Endothelial cell of umbilical vein (primary cell): ENCODE data around the gene YWHAG. TPM values are rescaled to one million over a fixed set of nuclear protein-coding genes. Genes with fewer than 3 reads are reported as not detected.

Source experiments
- BruUV-seq: library from RNA; stranded (reverse); fragments of 400-500 nt; replicated peaks from 2 replicates; lab custom pipeline; 2021; lab: Mats Ljungman, UMichigan
- CTCF ChIA-PET: fragments of 300-600, 350-600 bp; sonication (Branson Sonifier 250); formaldehyde crosslinking; loops from one replicate; lab custom pipeline; 2021; ENCODE audit warnings: antibody characterized with exemption, inconsistent platforms; lab: Charles Lee
- POLR2A ChIA-PET: fragments of 300-600, 350-600 bp; sonication (Branson Sonifier 250); formaldehyde crosslinking; loops from one replicate; lab custom pipeline; 2021; ENCODE audit warnings: antibody characterized with exemption, inconsistent platforms; lab: Charles Lee
- DNase-seq: peaks from one replicate; pipeline ENCODE4 v3.0.0-alpha.2; 2011; ENCODE audit warnings: low read depth, low spot score
- FAIRE-seq: peaks from 2 replicates; lab custom pipeline; 2011; peaks lifted over from hg19 to GRCh38; lab: Jason Lieb, UNC
- H2AFZ ChIP-seq: 2 replicates; pipeline ENCODE4 v1.6.0; 2012; ENCODE audit warnings: low read depth, low read length, control low read depth, inconsistent platforms
- H3K27ac ChIP-seq: 2 replicates; pipeline ENCODE4 v1.5.1; 2011; ENCODE audit warnings: low read depth, mild to moderate bottlenecking, control low read depth, low read length, moderate library complexity; ENCODE audit not compliant: insufficient read depth
- H3K27me3 ChIP-seq, 2 experiments: 2 replicates each; pipeline versions ENCODE4 v1.6.0 to v1.6.1; 2011; ENCODE audit warnings: low read length in 2 of 2, mixed read lengths in 1 of 2; ENCODE audit not compliant: control insufficient read depth in 2 of 2, insufficient read depth in 2 of 2
- H3K36me3 ChIP-seq, 2 experiments: 2 replicates in 1 of 2; 3 replicates in 1 of 2; pipeline ENCODE4 v1.5.1; 2011; ENCODE audit warnings: low read length in 2 of 2, mild to moderate bottlenecking in 1 of 2, moderate library complexity in 1 of 2; ENCODE audit not compliant: control insufficient read depth in 2 of 2, insufficient read depth in 2 of 2; ENCODE audit errors: extremely low read depth in 1 of 2
- H3K4me1 ChIP-seq: 3 replicates; pipeline ENCODE4 v1.5.1; 2011; ENCODE audit warnings: mild to moderate bottlenecking, low read length; ENCODE audit not compliant: control insufficient read depth, insufficient read depth; ENCODE audit errors: extremely low read depth
- H3K4me2 ChIP-seq: 2 replicates; pipeline ENCODE4 v1.6.1; 2011; ENCODE audit warnings: low read length, control low read depth, mixed read lengths; ENCODE audit not compliant: insufficient read depth
- H3K4me3 ChIP-seq, 3 experiments: fragments of 200-600 bp in 1 of 3; sonication (generic), shearing (Covaris generic) in 1 of 3; replicated peaks in 1 of 3; 2 replicates each; pipeline ENCODE4 v1.5.1; 2011 to 2016; ENCODE audit warnings: control low read depth in 3 of 3, low read length in 3 of 3, mild to moderate bottlenecking in 2 of 3, inconsistent platforms in 1 of 3, low read depth in 1 of 3, moderate library complexity in 1 of 3; ENCODE audit not compliant: insufficient read depth in 1 of 3
- H3K79me2 ChIP-seq: 2 replicates; pipeline ENCODE4 v1.6.0; 2012; ENCODE audit warnings: low read length, inconsistent platforms; ENCODE audit not compliant: control insufficient read depth, insufficient read depth
- H3K9ac ChIP-seq: replicated peaks from 2 replicates; pipeline ENCODE3; 2011; ENCODE audit warnings: low read length, control low read depth; ENCODE audit not compliant: insufficient read depth; ENCODE audit errors: extremely low read depth
- H3K9me1 ChIP-seq: replicated peaks from 3 replicates; pipeline ENCODE4 v1.6.0; 2011; ENCODE audit warnings: mild to moderate bottlenecking, low read length; ENCODE audit not compliant: control insufficient read depth, insufficient read depth; ENCODE audit errors: extremely low read depth
- H3K9me3 ChIP-seq: replicated peaks from 2 replicates; pipeline ENCODE4 v1.5.1; 2012; ENCODE audit warnings: low read length, inconsistent platforms; ENCODE audit not compliant: control insufficient read depth, insufficient read depth
- H4K20me1 ChIP-seq: replicated peaks from 2 replicates; pipeline ENCODE3; 2011; ENCODE audit warnings: mild to moderate bottlenecking, low read length; ENCODE audit not compliant: control insufficient read depth, insufficient read depth; ENCODE audit errors: extremely low read depth
- EZH2 ChIP-seq: IDR thresholded peaks from 2 replicates; pipeline ENCODE4 v1.6.1; 2012; ENCODE audit warnings: borderline replicate concordance, low read depth, mild to moderate bottlenecking, moderate library complexity, low read length, inconsistent platforms; ENCODE audit not compliant: severe bottlenecking
- FOS ChIP-seq: IDR thresholded peaks from 2 replicates; pipeline ENCODE4 v1.6.1; 2011; ENCODE audit warnings: mild to moderate bottlenecking, low read length, moderate library complexity, borderline replicate concordance; ENCODE audit not compliant: insufficient read depth
- GATA2 ChIP-seq: IDR thresholded peaks from 2 replicates; pipeline ENCODE4 v1.7.0; 2011; ENCODE audit warnings: low read depth, mild to moderate bottlenecking, moderate library complexity, mixed read lengths, low read length; ENCODE audit not compliant: insufficient read length, insufficient read depth
- JUN ChIP-seq: IDR thresholded peaks from 2 replicates; pipeline ENCODE4 v1.6.1; 2011; ENCODE audit warnings: borderline replicate concordance, low read depth; ENCODE audit not compliant: insufficient read length, insufficient read depth
- MYC ChIP-seq: IDR thresholded peaks from one replicate; pipeline ENCODE4 v1.6.1; 2011; ENCODE audit warnings: mild to moderate bottlenecking, low read depth, low read length
- POLR2A ChIP-seq: IDR thresholded peaks from 2 replicates; pipeline ENCODE4 v1.6.1; 2012; ENCODE audit warnings: low read depth, mild to moderate bottlenecking, control low read depth, low read length
- POLR2AphosphoS5 ChIP-seq: IDR thresholded peaks from 2 replicates; pipeline ENCODE4 v1.6.1; 2012; ENCODE audit warnings: low read depth, mild to moderate bottlenecking, control low read depth, low read length, moderate library complexity; ENCODE audit not compliant: insufficient read depth
- dilution Hi-C: fragments of 300-500 bp; cut with MboI; formaldehyde crosslinking; loops from one replicate; pipeline ENCODE4 v1.15.0; 2019; ENCODE audit warnings: low sequenced_read_pairs; ENCODE audit not compliant: extremely low pct_ligation_motif_present
- intact Hi-C: fragments of 100-400 bp; cut with micrococcal nuclease; formaldehyde crosslinking; loops from one replicate; pipeline ENCODE4 v1.10.0; 2022
- polyA plus RNA-seq, 4 experiments: library from polyadenylated mRNA; depleted of rRNA in 3 of 4; stranded (reverse) in 3 of 4; unstranded in 1 of 4; fragments of >200 nt; gene quantifications; 2 replicates each; pipeline versions ENCODE4 v1.2.1 to v1.2.3, GENCODE V29; 2011 to 2012; ENCODE audit warnings: missing spikeins in 1 of 4
- total RNA-seq: library from RNA; stranded (reverse); gene quantifications from 2 replicates; pipeline ENCODE4 v1.2.3, GENCODE V29; 2021
- TF ChIP-seq, protein P1 (sequence below): IDR thresholded peaks from 2 replicates; pipeline ENCODE4 v1.6.1; 2011; ENCODE audit not compliant: insufficient read depth, insufficient read length
- TF ChIP-seq, protein P2 (sequence below), 2 donors: IDR thresholded peaks; 1 replicate in 1 of 2; 2 replicates in 1 of 2; pipeline ENCODE4 v1.5.1; 2011; ENCODE audit warnings: low read length in 2 of 2, mild to moderate bottlenecking in 2 of 2, moderate library complexity in 2 of 2, control low read depth in 1 of 2, inconsistent platforms in 1 of 2, low read depth in 1 of 2; ENCODE audit not compliant: insufficient read depth in 1 of 2; ENCODE audit errors: extremely low read depth in 1 of 2

The YWHAG gene
- total and polyA plus RNA-seq, 2 donors (not counting 3 experiments of a cell fraction or from before 2014, with no cell fraction given) = 55.6 to 205 TPM

DNA sequence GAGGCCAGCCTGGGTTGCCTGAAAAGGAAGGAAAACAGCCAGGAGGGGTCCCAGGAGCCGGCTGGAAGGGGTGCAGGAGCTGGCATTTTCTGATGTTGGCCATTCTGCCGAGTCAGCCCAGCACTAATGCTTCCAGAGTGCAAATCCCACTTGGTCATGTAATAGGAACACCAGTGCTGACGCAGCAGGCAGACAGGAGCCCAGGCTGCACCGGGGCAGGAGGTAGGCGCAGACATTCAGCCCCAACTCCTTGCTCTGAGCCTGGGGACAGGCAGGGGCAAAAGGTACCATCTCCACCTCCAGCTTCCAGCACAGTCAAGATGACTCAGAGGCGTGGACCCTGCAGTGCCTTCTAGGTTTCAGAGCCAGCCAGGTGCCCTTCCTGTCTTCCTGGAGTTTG, 10.2 kb upstream of the YWHAG start:
- no peaks in the 10 kb centered on the region for H4K20me1 ChIP-seq
- POLR2A ChIA-PET = no interaction called here
- H3K27ac ChIP-seq = no peak overlapping the region
- no peak overlapping the region for H2AFZ ChIP-seq
- no peaks in the 10 kb centered on the region for H3K9me3 ChIP-seq
- peaks cover 21% of the 10 kb centered on the region for H3K4me1 ChIP-seq
- no peak for DNase-seq
- no peak for TF ChIP-seq POLR2A
- TF ChIP-seq, protein P1, sequence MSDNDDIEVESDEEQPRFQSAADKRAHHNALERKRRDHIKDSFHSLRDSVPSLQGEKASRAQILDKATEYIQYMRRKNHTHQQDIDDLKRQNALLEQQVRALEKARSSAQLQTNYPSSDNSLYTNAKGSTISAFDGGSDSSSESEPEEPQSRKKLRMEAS = no peak
- TF ChIP-seq EZH2 = no peak
- no peak for TF ChIP-seq POLR2AphosphoS5
- TF ChIP-seq MYC = no peak
- TF ChIP-seq, protein P2, sequence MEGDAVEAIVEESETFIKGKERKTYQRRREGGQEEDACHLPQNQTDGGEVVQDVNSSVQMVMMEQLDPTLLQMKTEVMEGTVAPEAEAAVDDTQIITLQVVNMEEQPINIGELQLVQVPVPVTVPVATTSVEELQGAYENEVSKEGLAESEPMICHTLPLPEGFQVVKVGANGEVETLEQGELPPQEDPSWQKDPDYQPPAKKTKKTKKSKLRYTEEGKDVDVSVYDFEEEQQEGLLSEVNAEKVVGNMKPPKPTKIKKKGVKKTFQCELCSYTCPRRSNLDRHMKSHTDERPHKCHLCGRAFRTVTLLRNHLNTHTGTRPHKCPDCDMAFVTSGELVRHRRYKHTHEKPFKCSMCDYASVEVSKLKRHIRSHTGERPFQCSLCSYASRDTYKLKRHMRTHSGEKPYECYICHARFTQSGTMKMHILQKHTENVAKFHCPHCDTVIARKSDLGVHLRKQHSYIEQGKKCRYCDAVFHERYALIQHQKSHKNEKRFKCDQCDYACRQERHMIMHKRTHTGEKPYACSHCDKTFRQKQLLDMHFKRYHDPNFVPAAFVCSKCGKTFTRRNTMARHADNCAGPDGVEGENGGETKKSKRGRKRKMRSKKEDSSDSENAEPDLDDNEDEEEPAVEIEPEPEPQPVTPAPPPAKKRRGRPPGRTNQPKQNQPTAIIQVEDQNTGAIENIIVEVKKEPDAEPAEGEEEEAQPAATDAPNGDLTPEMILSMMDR (IDR thresholded peaks at IDR 0.05; ENCODE audit: extremely low read depth in 1 of 2, insufficient read depth in 1 of 2, low read depth in 1 of 2, low read length in 2 of 2) = no peak
- TF ChIP-seq FOS = no peak
- TF ChIP-seq GATA2 = no peak
- no peak for TF ChIP-seq JUN
- H3K9me1 ChIP-seq = no peaks in the 10 kb centered on the region
- dilution Hi-C loops = no loop called here
- FAIRE-seq = no peak
- CTCF ChIA-PET = interaction anchor here (2.9 kb wide), 1 partner anchor 10 kb away, joined by 9 read pairs; the partner anchor contains the start of gene YWHAG
- intact Hi-C loops = no loop called here
- H3K79me2 ChIP-seq = no peaks in the 10 kb centered on the region
- H3K27me3 ChIP-seq = peaks cover 0 to 3% of the 10 kb centered on the region in 2 experiments
- no peaks in the 10 kb centered on the region for H3K36me3 ChIP-seq
- no peak overlapping the region for H3K4me2 ChIP-seq
- H3K4me3 ChIP-seq = no peak overlapping the region
- BruUV-seq = no TSS peak
- no peak overlapping the region for H3K9ac ChIP-seq
